Measurements from ENCODE around the gene MT1A. TPM values are rescaled to one million over a fixed set of nuclear protein-coding genes. Genes with fewer than 3 reads are reported as not detected.
A peak's percentile ranks its signal among the peaks of the same experiment; 100 is the strongest.

Gene MT1A
- polyA plus RNA-seq, 1 donor (not counting 4 experiments of a cell fraction or from before 2014, with no cell fraction given) = not detected

- Histone ChIP-seq H3K4me1 (ENCODE audit: control insufficient read depth, extremely low read depth, insufficient read depth, low read length) (peaks cover 77% of the 10 kb centered on the region), H3K27me3 (ENCODE audit: control insufficient read depth, extremely low read depth, insufficient read depth, low read length) (no peaks in the 10 kb centered on the region), H4K20me1 (ENCODE audit: control insufficient read depth, extremely low read depth, insufficient read depth, low read length) (no peaks in the 10 kb centered on the region), H3K9ac (ENCODE audit: control insufficient read depth, extremely low read depth, insufficient read depth, low read length) (peak overlapping the region; percentile 78), H3K4me2 (ENCODE audit: control insufficient read depth, extremely low read depth, insufficient read depth, low read depth, low read length) (peak overlapping the region; percentile 95), H3K36me3 (ENCODE audit: control insufficient read depth in 2 of 2, extremely low read depth in 1 of 2, insufficient read depth in 2 of 2, low read length in 2 of 2) (no peaks in the 10 kb centered on the region), H3K79me2 (ENCODE audit: control insufficient read depth, insufficient read depth, low read length) (no peaks in the 10 kb centered on the region), H3K27ac (ENCODE audit: control insufficient read depth, insufficient read depth, low read length) (peak overlapping the region; percentile 95), H3K9me1 (ENCODE audit: control insufficient read depth, extremely low read depth, insufficient read depth, low read length) (no peaks in the 10 kb centered on the region), H3K4me3 (ENCODE audit: control insufficient read depth in 2 of 3, extremely low read depth in 1 of 3, insufficient read depth in 2 of 3, low read depth in 1 of 3, low read length in 3 of 3) (peak overlapping the region; percentile 46 to 92 (median 86)), H2AFZ (ENCODE audit: control insufficient read depth, low read length) (no peak overlapping the region), H3K9me3 (ENCODE audit: control insufficient read depth, low read depth, low read length) (no peaks in the 10 kb centered on the region)
- peak; percentile 51 for FAIRE-seq
- dilution Hi-C loops (cut with MboI; ENCODE audit: extremely low pct_ligation_motif_present, low sequenced_read_pairs) = no loop called here
- DNase-seq (ENCODE audit: low read depth, low spot score) = no peak
- TF ChIP-seq CTCF (optimal IDR thresholded peaks at IDR 0.05 in 1 of 3, IDR thresholded peaks at IDR 0.05 in 1 of 3, conservative IDR thresholded peaks at IDR 0.05 in 1 of 3; ENCODE audit: extremely low read depth in 1 of 3, insufficient read depth in 2 of 3, low read length in 3 of 3) (peak in 1 of 3 experiments; percentile 40), EZH2 (IDR thresholded peaks at IDR 0.05; ENCODE audit: low read length) (no peak)
Measured at GRCh38 chr16:56610017-56610608, 28.4 kb upstream of the MT1A start.

DNA sequence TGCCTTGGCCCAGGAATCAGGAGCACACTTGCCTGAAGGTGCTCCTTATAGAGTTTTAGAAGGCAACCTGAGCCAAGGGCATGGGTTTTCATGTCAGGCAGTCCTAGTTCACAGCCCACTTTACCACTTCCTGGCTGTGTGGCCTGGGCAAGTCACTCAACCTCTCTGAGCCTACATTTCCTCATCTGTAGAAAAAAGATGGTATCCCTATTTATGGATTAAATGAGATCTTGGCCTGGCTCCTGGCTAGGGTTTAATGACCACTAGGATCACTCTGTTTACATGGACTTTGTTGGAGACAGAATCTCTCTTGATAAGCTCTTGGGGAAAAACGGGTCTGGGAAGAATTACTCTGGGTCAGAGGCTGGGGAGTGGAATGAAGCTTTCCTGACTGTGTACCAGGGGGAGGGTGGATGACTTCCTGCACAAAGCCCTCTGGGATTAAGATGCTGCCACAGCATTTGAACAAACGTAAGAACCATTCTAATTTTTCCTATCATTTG lies 27.8 kb upstream of the MT1A start:
- no peaks in the 10 kb centered on the region for H3K9me1 ChIP-seq (ENCODE audit: control insufficient read depth, extremely low read depth, insufficient read depth, low read length)
- no peak overlapping the region for H2AFZ ChIP-seq (ENCODE audit: control insufficient read depth, low read length)
- H3K4me1 ChIP-seq (ENCODE audit: control insufficient read depth, extremely low read depth, insufficient read depth, low read length) = peaks cover 76% of the 10 kb centered on the region
- H4K20me1 ChIP-seq (ENCODE audit: control insufficient read depth, extremely low read depth, insufficient read depth, low read length) = no peaks in the 10 kb centered on the region
- dilution Hi-C loops (cut with MboI; ENCODE audit: extremely low pct_ligation_motif_present, low sequenced_read_pairs) = no loop called here
- H3K9ac ChIP-seq (ENCODE audit: control insufficient read depth, extremely low read depth, insufficient read depth, low read length) = peak overlapping the region; percentile 78
- no peak for FAIRE-seq
- no peak for TF ChIP-seq CTCF (optimal IDR thresholded peaks at IDR 0.05 in 1 of 3, IDR thresholded peaks at IDR 0.05 in 1 of 3, conservative IDR thresholded peaks at IDR 0.05 in 1 of 3; ENCODE audit: extremely low read depth in 1 of 3, insufficient read depth in 2 of 3, low read length in 3 of 3)
- no peak for TF ChIP-seq EZH2 (IDR thresholded peaks at IDR 0.05; ENCODE audit: low read length)
- no peaks in the 10 kb centered on the region for H3K9me3 ChIP-seq (ENCODE audit: control insufficient read depth, low read depth, low read length)
- DNase-seq (ENCODE audit: low read depth, low spot score) = no peak
- H3K4me2 ChIP-seq (ENCODE audit: control insufficient read depth, extremely low read depth, insufficient read depth, low read depth, low read length) = peak overlapping the region; percentile 95
- H3K27me3 ChIP-seq (ENCODE audit: control insufficient read depth, extremely low read depth, insufficient read depth, low read length) = no peaks in the 10 kb centered on the region
- H3K36me3 ChIP-seq (ENCODE audit: control insufficient read depth in 2 of 2, extremely low read depth in 1 of 2, insufficient read depth in 2 of 2, low read length in 2 of 2) = no peaks in the 10 kb centered on the region
- peak overlapping the region; percentile 95 for H3K27ac ChIP-seq (ENCODE audit: control insufficient read depth, insufficient read depth, low read length)
- no peaks in the 10 kb centered on the region for H3K79me2 ChIP-seq (ENCODE audit: control insufficient read depth, insufficient read depth, low read length)
- peak overlapping the region; percentile 46 to 92 (median 86) for H3K4me3 ChIP-seq (ENCODE audit: control insufficient read depth in 2 of 3, extremely low read depth in 1 of 3, insufficient read depth in 2 of 3, low read depth in 1 of 3, low read length in 3 of 3)

All from keratinocyte (primary cell).